NCI-H2227 treated with DMSO at 0.1 percent for 48 hours (cell line): ENCODE data around the gene NOC2L.
"Not testable (repeated sequence)": the region's sequence is repeated elsewhere in the genome, so short reads cannot be mapped to it uniquely, and the experiment has no call there.

Experiments
- DNase-seq: peaks from one replicate; lab custom pipeline; 2025; lab: John Stamatoyannopoulos, UW

The NOC2L gene

DNA sequence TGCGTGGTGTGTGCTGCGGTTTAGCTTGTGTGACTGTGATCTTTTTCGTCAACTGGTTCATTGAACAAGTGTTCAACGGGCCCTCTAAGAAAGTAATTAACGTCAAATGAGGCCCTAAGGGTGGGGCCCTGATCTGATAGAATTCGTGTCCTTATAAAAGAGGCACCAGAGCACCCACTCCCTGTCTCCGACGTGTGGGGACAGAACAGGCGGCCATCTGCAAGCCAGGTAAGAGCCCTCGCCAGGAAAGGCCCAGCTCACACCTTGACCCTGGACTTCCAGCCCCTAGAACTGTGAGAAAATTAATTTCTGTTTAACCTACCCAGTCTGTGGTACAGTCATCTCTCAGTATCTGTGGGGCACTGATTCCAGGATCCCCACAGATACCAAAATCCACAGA lies 55.8 kb downstream of the NOC2L start:
- DNase-seq = no peak

DNA sequence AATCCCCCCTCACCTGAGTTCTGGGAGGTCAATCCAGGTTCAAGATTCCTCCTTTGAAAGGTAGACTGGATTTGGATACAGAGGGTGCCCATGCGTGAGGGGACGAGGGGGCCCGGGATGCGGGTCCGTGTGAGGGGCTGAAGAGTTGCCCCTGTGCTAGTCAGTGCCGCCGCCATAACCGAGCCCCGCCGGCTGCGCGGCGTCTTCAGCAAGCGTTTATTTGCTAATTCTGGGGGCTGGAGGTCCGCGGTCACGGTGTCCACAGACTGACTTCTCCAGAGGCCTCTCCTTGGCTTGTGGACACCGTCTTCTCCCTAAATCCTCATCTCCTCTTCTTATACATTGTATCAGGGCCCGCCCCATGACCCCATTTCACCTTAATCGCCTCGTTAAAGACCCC lies 56.3 kb downstream of the NOC2L start:
- DNase-seq = no peak

DNA sequence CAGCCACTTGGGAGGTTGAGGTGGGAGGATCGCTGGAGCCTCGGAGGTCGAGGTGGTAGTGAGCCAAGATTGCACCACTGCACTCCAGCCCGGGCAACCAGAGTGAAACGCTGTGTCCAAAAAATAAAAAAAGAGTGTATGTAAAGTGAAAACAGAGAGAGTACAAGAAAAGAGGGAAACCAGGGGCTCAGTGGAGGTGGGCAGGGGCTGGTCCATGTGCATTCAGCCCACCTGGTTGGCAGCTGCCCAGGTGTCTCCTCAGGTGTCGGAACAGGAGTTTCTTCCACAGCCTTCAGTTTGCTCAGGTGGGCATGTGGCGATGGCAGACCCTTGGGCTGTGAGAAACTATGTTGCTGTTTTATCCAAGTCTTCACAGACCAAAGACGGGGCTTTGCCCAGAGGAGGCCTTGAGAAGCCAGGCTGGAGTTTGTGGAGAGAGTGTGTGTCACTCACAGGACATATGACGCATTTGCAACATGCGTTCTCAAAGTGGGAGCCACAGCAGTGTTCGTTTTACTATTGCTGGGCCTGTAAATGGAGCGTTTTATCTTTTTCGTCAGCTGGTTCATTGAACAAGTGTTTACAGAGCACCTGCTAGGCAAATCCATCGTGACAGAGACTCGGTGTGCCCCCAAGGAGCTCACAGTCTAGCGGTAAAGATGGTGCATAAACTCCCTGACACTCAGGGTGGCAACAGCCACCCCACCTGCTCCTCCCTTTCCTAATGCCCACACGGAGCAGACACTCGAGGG lies 57.8 kb downstream of the NOC2L start:
- no peak for DNase-seq

DNA sequence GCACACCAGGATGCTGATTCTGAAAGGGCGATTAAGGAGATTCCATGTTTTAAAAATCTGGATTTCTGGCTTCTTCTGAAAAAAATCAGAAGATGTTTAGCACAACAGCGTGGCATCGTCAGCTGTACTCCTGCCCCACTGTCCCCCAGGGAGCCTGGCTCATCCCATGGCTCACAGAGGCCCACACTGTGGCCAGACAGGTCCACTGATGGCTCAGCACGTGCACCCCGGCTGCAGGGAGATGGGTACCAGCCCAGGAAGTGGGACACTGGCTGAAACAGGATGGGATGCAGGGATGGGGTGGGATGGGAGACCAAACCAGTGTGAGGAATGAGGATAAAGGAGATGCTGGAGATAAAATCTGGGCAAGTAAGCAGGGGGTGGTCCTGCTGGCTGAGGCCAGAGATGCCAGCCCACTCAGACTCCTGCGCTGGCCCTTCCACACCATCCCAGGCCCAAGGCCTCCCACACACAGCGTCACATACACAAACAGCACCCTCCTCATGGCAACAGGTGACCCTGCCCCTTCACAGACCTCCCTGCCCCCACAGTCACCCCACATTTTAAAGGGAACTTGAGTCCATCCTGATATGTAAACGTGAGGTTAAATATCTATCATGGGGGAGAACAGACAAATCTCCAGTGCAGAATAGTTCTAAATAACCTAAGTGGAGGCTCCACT lies 59.3 kb downstream of the NOC2L start:
- no peak for DNase-seq

DNA sequence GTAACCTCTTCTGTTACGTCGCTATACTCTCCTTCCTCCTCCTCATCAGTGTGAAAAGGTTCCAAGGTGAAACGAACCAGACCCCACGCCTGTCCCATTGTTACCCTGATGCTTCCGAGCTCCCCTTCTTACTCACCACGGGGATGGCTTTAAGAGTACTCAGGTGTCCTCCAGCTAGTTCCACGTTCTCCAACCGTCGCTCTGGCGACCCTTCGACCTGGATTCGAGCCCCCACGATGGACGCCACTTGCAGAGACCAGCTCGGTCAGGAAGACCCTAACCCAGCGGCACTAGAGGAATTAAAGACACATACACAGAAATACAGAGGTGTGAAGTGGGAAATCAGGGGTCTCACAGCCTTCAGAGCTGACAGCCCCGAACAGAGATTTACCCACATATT lies 61.1 kb downstream of the NOC2L start:
- DNase-seq = not testable (repeated sequence)

DNA sequence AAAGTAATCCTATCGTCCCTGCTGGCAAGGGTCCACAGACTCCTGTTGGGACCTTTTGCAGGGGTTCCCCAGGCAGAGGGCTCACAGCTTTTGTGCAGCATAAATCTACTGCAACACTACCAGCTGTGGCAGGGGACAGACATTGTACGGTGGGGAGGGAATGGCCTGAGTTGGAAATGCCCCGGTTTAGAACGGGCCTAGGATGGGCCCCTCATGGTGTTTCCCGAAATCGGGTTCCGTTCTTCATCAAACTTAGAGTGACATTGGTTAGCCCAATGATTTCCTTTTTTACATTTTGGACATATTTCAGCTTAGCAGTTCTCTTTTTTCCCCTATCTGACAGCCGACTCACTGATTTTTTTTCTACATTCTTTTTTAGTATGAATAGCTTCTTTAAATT lies 61.8 kb downstream of the NOC2L start:
- DNase-seq = no peak
